Astrocyte (in vitro differentiated cells and primary cell): ENCODE results near the gene IPCEF1.

Source experiments
- CTCF ChIP-seq: IDR thresholded peaks from 2 replicates; pipeline ENCODE4 v1.5.1; 2011; ENCODE audit warnings: low read depth, mild to moderate bottlenecking, inconsistent platforms, low read length, moderate library complexity; ENCODE audit not compliant: insufficient read depth
- EZH2 ChIP-seq: IDR thresholded peaks from 2 replicates; pipeline ENCODE4 v1.6.1; 2012; ENCODE audit warnings: mild to moderate bottlenecking, low read length, inconsistent platforms; ENCODE audit not compliant: insufficient read depth

- TF ChIP-seq EZH2 (no peak), CTCF (no peak)
Measured at GRCh38 chr6:154354265-154354777, 2.3 kb downstream of the IPCEF1 start.
